ENCODE data around the gene HYAL3. TPM values are rescaled to one million over a fixed set of nuclear protein-coding genes. Genes with fewer than 3 reads are reported as not detected.

Gene HYAL3
- total and polyA plus RNA-seq, 2 of the 13 experiments (the other 11 are each of a cell fraction or from before 2014, with no cell fraction given): 5.5 to 10.4 TPM

DNA sequence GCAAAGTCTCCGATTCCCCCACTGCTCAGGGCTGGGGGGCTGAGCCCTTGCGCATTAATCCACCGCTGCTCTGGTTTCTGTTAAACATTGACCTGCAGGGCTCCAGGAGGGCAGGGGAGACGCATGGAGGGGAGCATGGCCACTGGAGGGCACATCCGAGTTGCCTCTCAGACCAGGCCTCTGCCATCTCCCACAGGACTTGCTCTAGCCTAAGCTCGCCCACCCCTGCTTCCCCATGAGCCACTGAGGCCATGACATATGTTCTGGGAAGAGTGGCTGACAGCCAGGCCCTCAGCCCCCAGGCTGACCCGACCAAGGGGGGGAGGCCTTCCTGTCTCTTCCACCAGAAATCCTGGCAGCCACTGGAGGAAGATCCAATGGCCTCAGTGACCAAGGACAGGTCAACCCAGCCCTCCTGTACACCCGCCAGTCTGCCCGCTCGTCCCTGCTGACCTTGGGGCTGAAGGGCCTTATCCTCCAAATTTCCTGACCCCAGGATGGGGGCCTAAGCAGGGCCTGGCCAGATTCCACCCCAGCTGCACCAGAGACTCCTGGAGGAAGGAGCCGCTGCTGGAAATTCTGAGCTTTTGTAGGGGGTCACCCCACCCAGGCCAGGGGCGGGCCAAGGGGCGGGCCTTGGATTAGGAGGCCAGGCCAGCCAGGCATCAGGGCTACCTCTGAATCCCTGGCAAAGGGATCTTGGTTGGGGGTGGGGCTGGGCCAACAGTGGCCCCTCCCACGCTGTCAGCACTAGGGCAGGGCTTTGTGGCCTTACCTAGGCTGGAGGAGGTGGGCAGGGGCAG is 4.0 kb upstream of the HYAL3 start, which contains the start of gene HYAL1 (continued):
- TF ChIP-seq, protein P1, sequence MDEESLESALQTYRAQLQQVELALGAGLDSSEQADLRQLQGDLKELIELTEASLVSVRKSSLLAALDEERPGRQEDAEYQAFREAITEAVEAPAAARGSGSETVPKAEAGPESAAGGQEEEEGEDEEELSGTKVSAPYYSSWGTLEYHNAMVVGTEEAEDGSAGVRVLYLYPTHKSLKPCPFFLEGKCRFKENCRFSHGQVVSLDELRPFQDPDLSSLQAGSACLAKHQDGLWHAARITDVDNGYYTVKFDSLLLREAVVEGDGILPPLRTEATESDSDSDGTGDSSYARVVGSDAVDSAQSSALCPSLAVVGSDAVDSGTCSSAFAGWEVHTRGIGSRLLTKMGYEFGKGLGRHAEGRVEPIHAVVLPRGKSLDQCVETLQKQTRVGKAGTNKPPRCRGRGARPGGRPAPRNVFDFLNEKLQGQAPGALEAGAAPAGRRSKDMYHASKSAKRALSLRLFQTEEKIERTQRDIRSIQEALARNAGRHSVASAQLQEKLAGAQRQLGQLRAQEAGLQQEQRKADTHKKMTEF (CRISPR knock-in tag; IDR thresholded peaks at IDR 0.05): peak; percentile 84
- TF ChIP-seq ZNF75D (CRISPR knock-in tag; IDR thresholded peaks at IDR 0.05; ENCODE audit: borderline replicate concordance) (no peak), BRCA1 (CRISPR knock-in tag; IDR thresholded peaks at IDR 0.05) (no peak; the same call in 1 of the 2 replicates), ZNF232 (CRISPR knock-in tag; IDR thresholded peaks at IDR 0.05; ENCODE audit: borderline replicate concordance) (peak; percentile 65; the same call in 1 of the 2 replicates), KLF11 (CRISPR knock-in tag; IDR thresholded peaks at IDR 0.05) (no peak), ZNF484 (CRISPR knock-in tag; IDR thresholded peaks at IDR 0.05; ENCODE audit: borderline replicate concordance, low read depth) (no peak), ZNF230 (CRISPR knock-in tag; IDR thresholded peaks at IDR 0.05) (peak; percentile 72; the same call in 1 of the 2 replicates), ZNF724P (CRISPR knock-in tag; IDR thresholded peaks at IDR 0.05; ENCODE audit: borderline replicate concordance) (peak; percentile 87; the same call in 1 of the 2 replicates), ZNF776 (CRISPR knock-in tag; IDR thresholded peaks at IDR 0.05) (peak; percentile 71), ZZZ3 (CRISPR knock-in tag; IDR thresholded peaks at IDR 0.05; ENCODE audit: borderline replicate concordance) (no peak), ZSCAN25 (CRISPR knock-in tag; IDR thresholded peaks at IDR 0.05) (peak; percentile 89; the same call in 1 of the 2 replicates), ZNF83 (CRISPR knock-in tag; IDR thresholded peaks at IDR 0.05; ENCODE audit: borderline replicate concordance) (no peak; the same call in 1 of the 2 replicates), CC2D1A (CRISPR knock-in tag; IDR thresholded peaks at IDR 0.05) (0 out of 2 replicates have a peak, but pooled peaks have one; percentile 82), ZNF431 (CRISPR knock-in tag; IDR thresholded peaks at IDR 0.05; ENCODE audit: borderline replicate concordance, low read depth) (peak; percentile 84; the same call in 1 of the 2 replicates), ZBTB7A (CRISPR knock-in tag; IDR thresholded peaks at IDR 0.05) (no peak; the same call in 1 of the 2 replicates), SOX13 (IDR thresholded peaks at IDR 0.05) (no peak), SOX13 (CRISPR knock-in tag; conservative IDR thresholded peaks at IDR 0.05 in 1 of 2, IDR thresholded peaks at IDR 0.05 in 1 of 2) (peak in 1 of 2 experiments; percentile 22; a peak in 1 of 4 replicates), SKI (IDR thresholded peaks at IDR 0.05; ENCODE audit: partially characterized antibody) (peak; percentile 13)
- TF ChIP-seq, protein P2, sequence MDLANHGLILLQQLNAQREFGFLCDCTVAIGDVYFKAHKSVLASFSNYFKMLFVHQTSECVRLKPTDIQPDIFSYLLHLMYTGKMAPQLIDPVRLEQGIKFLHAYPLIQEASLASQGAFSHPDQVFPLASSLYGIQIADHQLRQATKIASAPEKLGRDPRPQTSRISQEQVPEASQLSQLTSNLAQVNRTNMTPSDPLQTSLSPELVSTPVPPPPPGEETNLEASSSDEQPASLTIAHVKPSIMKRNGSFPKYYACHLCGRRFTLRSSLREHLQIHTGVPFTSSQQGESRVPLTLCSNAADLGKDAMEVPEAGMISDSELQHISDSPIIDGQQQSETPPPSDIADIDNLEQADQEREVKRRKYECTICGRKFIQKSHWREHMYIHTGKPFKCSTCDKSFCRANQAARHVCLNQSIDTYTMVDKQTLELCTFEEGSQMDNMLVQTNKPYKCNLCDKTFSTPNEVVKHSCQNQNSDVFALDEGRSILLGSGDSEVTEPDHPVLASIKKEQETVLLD (CRISPR knock-in tag; IDR thresholded peaks at IDR 0.05; ENCODE audit: low read depth): no peak
- TF ChIP-seq, protein P3, sequence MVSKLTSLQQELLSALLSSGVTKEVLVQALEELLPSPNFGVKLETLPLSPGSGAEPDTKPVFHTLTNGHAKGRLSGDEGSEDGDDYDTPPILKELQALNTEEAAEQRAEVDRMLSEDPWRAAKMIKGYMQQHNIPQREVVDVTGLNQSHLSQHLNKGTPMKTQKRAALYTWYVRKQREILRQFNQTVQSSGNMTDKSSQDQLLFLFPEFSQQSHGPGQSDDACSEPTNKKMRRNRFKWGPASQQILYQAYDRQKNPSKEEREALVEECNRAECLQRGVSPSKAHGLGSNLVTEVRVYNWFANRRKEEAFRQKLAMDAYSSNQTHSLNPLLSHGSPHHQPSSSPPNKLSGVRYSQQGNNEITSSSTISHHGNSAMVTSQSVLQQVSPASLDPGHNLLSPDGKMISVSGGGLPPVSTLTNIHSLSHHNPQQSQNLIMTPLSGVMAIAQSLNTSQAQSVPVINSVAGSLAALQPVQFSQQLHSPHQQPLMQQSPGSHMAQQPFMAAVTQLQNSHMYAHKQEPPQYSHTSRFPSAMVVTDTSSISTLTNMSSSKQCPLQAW (CRISPR knock-in tag; IDR thresholded peaks at IDR 0.05): peak; percentile 75
- TF ChIP-seq, protein P4, sequence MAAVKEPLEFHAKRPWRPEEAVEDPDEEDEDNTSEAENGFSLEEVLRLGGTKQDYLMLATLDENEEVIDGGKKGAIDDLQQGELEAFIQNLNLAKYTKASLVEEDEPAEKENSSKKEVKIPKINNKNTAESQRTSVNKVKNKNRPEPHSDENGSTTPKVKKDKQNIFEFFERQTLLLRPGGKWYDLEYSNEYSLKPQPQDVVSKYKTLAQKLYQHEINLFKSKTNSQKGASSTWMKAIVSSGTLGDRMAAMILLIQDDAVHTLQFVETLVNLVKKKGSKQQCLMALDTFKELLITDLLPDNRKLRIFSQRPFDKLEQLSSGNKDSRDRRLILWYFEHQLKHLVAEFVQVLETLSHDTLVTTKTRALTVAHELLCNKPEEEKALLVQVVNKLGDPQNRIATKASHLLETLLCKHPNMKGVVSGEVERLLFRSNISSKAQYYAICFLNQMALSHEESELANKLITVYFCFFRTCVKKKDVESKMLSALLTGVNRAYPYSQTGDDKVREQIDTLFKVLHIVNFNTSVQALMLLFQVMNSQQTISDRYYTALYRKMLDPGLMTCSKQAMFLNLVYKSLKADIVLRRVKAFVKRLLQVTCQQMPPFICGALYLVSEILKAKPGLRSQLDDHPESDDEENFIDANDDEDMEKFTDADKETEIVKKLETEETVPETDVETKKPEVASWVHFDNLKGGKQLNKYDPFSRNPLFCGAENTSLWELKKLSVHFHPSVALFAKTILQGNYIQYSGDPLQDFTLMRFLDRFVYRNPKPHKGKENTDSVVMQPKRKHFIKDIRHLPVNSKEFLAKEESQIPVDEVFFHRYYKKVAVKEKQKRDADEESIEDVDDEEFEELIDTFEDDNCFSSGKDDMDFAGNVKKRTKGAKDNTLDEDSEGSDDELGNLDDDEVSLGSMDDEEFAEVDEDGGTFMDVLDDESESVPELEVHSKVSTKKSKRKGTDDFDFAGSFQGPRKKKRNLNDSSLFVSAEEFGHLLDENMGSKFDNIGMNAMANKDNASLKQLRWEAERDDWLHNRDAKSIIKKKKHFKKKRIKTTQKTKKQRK (IDR thresholded peaks at IDR 0.05; ENCODE audit: low read length): no peak
